ENCODE measurements around the gene CNPPD1. TPM values are rescaled to one million over a fixed set of nuclear protein-coding genes. Genes with fewer than 3 reads are reported as not detected.

The CNPPD1 gene
- total and polyA plus RNA-seq, 2 of the 8 experiments (the other 6 are each of a cell fraction or from before 2014, with no cell fraction given): 32.9 to 35.9 TPM

GRCh38 chr2:219199470-219200211 is 22.9 kb upstream of the CNPPD1 start (continued):
- TF ChIP-seq CTCF (IDR thresholded peaks at IDR 0.05; ENCODE audit: control extremely low read depth in 1 of 3, insufficient read depth in 1 of 3, low read depth in 1 of 3, low read length in 3 of 3) (no peak), CHD1 (IDR thresholded peaks at IDR 0.05; ENCODE audit: low read depth, low read length) (no peak), KDM1A (IDR thresholded peaks at IDR 0.05; ENCODE audit: borderline replicate concordance, low read length) (no peak), CTBP2 (IDR thresholded peaks at IDR 0.05; ENCODE audit: borderline replicate concordance, insufficient read depth, insufficient read length, low read length) (no peak), PHF8 (conservative IDR thresholded peaks at IDR 0.05; ENCODE audit: low read depth, low read length) (no peak), HDAC6 (IDR thresholded peaks at IDR 0.05; ENCODE audit: low read depth, low read length) (no peak), SIRT6 (IDR thresholded peaks at IDR 0.05; ENCODE audit: low read length) (no peak), CBX5 (IDR thresholded peaks at IDR 0.05; ENCODE audit: low read depth, low read length) (no peak), BACH1 (IDR thresholded peaks at IDR 0.05; ENCODE audit: low read length) (no peak)

Measured in H1 (cell line).